ENCODE data around the gene APCDD1L. TPM values are rescaled to one million over a fixed set of nuclear protein-coding genes. Genes with fewer than 3 reads are reported as not detected.

Gene APCDD1L
- total and polyA plus RNA-seq, 2 of the 8 experiments (the other 6 are each of a cell fraction or from before 2014, with no cell fraction given), result 0.83 to 3.1 TPM

- TF ChIP-seq CBX8 (IDR thresholded peaks at IDR 0.05; ENCODE audit: borderline replicate concordance, low read depth, low read length), result no peak
These were observed 82.1 kb downstream of the APCDD1L start (continued) for GRCh38 chr20:58433029-58433647.
